Epithelial cell of esophagus (primary cell): Measurements from ENCODE around the gene SMARCB1.

Experiments
- DNase-seq: peaks from one replicate; pipeline ENCODE4 v3.0.0; 2010; ENCODE audit warnings: low read depth
- H3K4me3 ChIP-seq: 2 replicates; pipeline ENCODE4 v1.5.1; 2011; ENCODE audit warnings: mild to moderate bottlenecking, low read length, control low read depth
- TF ChIP-seq, protein P1 (sequence below): IDR thresholded peaks from 2 replicates; pipeline ENCODE4 v1.5.1; 2011; ENCODE audit warnings: low read depth, mild to moderate bottlenecking, low read length, control low read depth, inconsistent platforms; ENCODE audit not compliant: insufficient read depth; ENCODE audit errors: missing control alignments

SMARCB1 gene

DNA sequence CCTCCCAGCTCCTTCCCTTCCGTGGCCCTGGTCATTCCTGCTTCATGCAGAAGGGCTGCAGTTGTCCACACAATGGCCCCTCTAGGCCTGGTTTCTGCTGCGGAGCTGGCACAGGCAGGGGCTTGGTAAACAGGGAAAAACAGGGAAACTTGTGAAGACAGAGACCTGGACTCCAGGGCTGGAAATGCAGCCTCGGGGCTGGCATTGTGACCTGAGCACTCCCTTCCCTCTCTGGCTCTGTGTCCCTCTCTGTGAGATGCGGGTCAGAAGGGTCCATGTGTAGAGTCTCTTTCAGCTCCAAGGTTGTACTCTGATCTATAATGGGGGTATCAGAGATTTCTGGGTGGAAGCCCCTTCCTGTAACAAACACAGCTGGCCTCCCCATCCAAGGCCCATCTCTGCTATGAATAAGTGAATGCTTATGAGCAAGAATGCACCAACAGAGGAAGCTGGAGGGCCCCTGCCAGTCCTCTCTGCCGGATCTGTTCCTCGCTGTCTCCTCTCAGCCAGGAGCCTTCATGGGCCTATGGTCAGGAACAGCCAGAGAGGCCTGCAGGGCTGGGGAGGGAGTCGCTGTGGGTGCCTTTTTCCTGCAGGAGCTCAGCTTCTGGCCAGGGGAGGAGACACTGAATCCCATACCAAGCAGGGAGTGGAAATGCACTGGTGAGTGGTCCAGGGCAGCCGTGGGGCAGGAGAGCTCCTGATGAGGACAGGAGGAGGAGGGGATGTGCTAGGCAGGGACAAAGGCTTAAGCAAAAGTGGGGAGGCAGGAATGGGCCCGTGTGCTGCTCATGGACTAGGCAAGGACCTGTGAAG lies 58.7 kb downstream of the SMARCB1 start:
- no peak overlapping the region for H3K4me3 ChIP-seq
- no peak for DNase-seq
- TF ChIP-seq, protein P1, sequence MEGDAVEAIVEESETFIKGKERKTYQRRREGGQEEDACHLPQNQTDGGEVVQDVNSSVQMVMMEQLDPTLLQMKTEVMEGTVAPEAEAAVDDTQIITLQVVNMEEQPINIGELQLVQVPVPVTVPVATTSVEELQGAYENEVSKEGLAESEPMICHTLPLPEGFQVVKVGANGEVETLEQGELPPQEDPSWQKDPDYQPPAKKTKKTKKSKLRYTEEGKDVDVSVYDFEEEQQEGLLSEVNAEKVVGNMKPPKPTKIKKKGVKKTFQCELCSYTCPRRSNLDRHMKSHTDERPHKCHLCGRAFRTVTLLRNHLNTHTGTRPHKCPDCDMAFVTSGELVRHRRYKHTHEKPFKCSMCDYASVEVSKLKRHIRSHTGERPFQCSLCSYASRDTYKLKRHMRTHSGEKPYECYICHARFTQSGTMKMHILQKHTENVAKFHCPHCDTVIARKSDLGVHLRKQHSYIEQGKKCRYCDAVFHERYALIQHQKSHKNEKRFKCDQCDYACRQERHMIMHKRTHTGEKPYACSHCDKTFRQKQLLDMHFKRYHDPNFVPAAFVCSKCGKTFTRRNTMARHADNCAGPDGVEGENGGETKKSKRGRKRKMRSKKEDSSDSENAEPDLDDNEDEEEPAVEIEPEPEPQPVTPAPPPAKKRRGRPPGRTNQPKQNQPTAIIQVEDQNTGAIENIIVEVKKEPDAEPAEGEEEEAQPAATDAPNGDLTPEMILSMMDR: no peak

DNA sequence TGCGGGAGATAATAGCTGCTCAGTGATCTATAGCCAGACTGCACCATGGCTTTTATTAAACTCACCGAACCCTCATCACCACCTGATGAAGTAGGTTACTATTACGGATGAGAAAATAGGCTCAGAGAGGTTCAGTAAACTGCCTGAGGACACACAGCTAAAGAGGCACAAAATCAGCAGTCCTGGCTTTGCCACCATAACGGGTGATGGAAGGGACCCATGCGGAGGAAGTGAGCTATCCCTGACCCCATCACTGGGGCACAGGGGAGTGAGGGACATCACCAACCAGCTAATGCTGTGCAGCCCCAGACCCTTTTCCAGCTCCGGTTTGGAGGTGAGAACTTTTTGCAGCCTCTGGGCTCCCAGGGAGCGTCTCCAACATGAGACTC lies 59.3 kb downstream of the SMARCB1 start:
- no peak overlapping the region for H3K4me3 ChIP-seq
- no peak for DNase-seq
- TF ChIP-seq, protein P1: no peak

DNA sequence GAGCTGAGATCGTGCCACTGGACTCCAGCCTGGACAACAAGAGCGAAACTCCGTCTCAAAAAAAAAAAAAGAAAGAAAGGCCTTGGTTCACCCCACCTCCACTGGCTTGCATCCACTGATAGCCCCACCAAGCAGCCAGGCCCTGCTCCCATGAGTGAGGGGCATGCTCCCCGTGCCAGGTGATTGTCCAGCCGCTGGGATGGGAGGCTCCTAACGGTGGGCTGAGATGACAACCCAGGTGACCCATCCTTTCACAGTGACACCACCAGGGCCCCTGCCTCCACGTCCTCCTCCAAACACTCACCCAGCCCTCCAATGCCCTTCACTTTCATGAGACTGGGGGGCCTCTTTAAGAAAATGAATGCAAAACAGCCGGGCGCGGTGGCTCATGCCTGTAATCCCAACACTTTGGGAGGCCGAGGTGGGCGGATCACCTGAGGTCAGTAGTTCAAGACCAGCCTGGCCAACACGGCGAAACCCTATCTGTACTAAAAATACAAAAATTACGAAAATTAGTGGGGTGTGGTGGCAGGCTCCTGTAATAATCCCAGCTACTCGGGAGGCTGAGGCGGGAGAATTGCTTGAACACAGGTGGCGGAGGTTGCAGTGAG lies 60.6 kb downstream of the SMARCB1 start:
- H3K4me3 ChIP-seq: no peak overlapping the region
- TF ChIP-seq, protein P1: no peak
- no peak for DNase-seq

DNA sequence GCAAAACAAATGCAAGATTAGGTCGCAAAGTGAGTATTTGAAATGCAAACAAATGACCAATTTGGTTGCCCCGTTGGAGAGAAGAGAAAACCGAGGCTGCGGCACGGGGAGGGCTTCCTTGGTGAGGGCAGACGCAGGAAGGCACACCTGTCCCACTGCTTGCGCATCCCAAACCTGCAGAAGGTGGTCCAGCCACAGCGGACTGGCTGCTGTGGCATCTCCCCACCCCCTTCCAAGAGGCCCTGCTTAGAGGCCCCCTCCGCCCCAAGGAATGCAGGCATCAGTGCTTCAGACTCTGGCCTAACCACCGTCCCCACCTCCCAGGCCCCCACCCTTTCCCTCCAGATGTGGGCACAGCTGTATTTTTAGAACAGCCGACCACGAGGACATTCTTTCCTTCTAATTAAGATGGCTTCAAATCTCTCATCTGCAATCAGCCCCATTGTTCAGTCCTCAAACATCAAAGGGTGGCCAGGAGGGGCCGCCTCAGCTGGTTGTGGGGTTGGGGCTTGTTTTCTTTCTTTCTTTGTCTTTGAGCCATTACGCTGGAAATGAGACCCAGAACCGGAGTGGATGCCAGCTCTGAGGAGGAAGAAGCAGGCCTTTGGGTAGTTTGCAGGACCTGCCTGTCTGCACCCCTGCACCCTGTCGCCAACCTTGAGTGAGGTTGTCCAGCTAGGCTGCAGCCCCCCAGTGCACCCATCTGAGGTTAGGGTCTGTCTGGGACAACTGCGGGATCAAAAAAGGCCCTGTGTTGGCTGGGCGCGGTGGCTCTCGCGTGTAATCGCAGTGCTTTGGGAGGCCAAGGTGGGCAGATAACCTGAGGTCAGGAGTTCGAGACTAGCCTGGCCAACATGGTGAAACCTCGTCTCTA lies 61.5 kb downstream of the SMARCB1 start:
- no peak for DNase-seq
- H3K4me3 ChIP-seq: no peak overlapping the region
- TF ChIP-seq, protein P1: no peak

DNA sequence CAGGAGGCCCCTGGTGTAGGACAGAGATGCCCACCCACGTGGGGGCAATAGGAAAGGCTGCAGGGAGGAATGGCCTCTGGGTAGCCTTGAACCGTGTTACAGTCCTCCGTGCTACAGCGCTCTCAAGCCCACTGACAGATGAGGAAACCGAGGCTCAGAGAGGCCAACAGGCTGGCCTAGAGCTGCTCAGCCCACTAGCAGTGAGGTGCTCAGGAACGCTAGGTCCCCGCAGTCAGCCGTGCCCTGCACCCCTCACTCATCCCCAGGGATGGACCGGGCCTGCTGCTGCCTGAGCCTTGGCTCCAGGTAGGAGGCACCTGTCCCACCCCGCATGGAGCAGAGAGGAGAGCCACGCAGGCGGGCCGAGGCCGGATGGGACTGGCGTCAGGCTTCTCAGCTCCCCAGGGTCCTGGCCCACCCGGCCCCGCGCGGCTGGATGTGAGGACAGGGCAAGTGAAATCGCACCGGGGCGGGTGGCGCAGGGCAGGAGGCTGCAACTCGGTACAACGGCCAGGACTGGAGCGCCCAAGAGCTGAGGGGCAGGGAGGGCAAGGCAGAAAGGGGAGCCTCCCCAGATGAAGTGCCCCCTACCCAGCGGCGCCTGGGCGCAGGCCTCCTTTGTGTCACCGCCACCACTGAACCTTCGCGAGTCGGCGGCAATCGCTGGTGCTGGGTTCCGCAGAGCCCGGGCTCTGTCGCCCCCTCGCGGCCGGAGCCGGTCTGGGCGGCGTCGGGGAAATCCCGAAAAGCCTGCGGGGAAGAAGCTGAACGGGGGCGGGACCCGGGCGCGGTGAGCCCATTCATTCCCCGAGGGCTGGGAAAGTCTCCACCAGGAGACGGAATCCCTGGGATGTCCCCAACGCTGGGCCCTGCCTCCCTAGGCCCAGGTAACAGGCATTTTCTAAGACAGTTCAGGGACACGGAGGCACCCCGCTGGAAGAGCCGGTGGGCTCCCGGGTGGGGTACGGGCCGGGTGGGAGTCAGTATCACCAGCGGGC lies 62.5 kb downstream of the SMARCB1 start:
- TF ChIP-seq, protein P1: peak; percentile 81
- peak; percentile 73 for DNase-seq
- H3K4me3 ChIP-seq: no peak overlapping the region

DNA sequence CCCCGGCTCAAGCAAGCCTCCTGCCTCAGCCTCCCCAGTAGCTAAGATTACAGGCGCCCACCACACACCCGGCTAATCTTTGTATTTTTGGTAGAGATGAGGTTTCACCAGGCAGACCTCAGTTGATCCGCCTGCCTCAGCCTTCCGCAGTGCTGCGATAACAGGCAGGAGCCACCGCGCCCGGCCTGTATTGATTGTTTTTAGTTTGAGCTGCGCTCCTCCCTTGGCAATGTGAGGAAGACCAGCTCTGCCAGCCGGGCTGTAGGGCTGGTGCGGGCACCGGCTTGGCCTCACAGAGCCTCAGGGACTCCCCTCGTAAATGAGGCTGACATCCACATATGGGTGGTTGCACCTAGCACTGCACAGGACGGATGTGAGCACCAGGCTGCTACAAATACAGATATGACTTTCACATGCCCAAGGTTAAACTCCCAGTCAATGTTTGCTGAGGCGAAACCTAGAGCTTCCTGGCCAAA lies 63.4 kb downstream of the SMARCB1 start:
- no peak overlapping the region for H3K4me3 ChIP-seq
- TF ChIP-seq, protein P1: no peak
- DNase-seq: no peak
